ENCODE data around the gene PLPP3. TPM values are rescaled to one million over a fixed set of nuclear protein-coding genes. Genes with fewer than 3 reads are reported as not detected.

Gene PLPP3
- total and polyA plus RNA-seq, 2 of the 8 experiments (the other 6 are each of a cell fraction or from before 2014, with no cell fraction given), result 33.2 to 42.0 TPM

- Histone ChIP-seq H4K5ac (ENCODE audit: insufficient read length, low read depth, low read length) (no peak overlapping the region), H3K4me1 (replicated peaks in 1 of 4; ENCODE audit: control insufficient read depth in 3 of 4, insufficient read depth in 4 of 4, low read length in 3 of 4) (peaks cover 20 to 52% (median 46%) of the 10 kb centered on the region in 4 experiments; a peak in 6 of 7 replicates), H2AFZ (ENCODE audit: low read length) (no peak overlapping the region), H3K14ac (ENCODE audit: insufficient read length) (no peak overlapping the region), H3K79me1 (ENCODE audit: low read depth, low read length) (peaks cover 4% of the 10 kb centered on the region; the same call in 1 of the 2 replicates), H2BK120ac (replicated peaks; ENCODE audit: low read depth, low read length) (no peak overlapping the region), H3K36me3 (ENCODE audit: control insufficient read depth in 2 of 4, insufficient read depth in 4 of 4, low read length in 3 of 4) (peaks cover 0 to 5% (median 0%) of the 10 kb centered on the region in 4 experiments; a peak in 1 of 8 replicates), H3K4me3 (ENCODE audit: extremely low read depth in 1 of 4, insufficient read depth in 2 of 4, low read depth in 3 of 4, low read length in 4 of 4) (no peak overlapping the region), H3K4ac (replicated peaks; ENCODE audit: insufficient read length, low read depth, low read length) (no peak overlapping the region), H3K9me3 (ENCODE audit: insufficient read depth in 2 of 2, low read depth in 1 of 2, low read length in 1 of 2) (no peaks in the 10 kb centered on the region), H4K8ac (ENCODE audit: extremely low read depth, insufficient read depth, low read length) (no peak overlapping the region), H2BK12ac (ENCODE audit: low read depth, low read length) (no peak overlapping the region), H3K23ac (ENCODE audit: insufficient read length) (no peak overlapping the region), H3K79me2 (ENCODE audit: control insufficient read depth in 1 of 2, insufficient read depth in 2 of 2, low read length in 2 of 2) (peaks cover 20 to 84% of the 10 kb centered on the region in 2 experiments; a peak in 3 of 4 replicates), H2BK20ac (ENCODE audit: low read length) (no peak overlapping the region), H2BK15ac (ENCODE audit: low read length) (no peak overlapping the region), H3K56ac (replicated peaks; ENCODE audit: insufficient read length, low read depth, low read length) (no peak overlapping the region), H2BK5ac (ENCODE audit: low read depth, low read length) (no peak overlapping the region), H3K4me2 (ENCODE audit: insufficient read depth in 1 of 2, low read depth in 2 of 2, low read length in 2 of 2) (no peak overlapping the region), H3K27me3 (replicated peaks in 1 of 4; ENCODE audit: control insufficient read depth in 3 of 4, extremely low read depth in 1 of 4, insufficient read depth in 3 of 4, low read length in 3 of 4) (no peaks in the 10 kb centered on the region), H4K20me1 (replicated peaks in 1 of 2; ENCODE audit: control insufficient read depth in 1 of 2, insufficient read depth in 2 of 2, low read length in 2 of 2) (peaks cover 0 to 3% of the 10 kb centered on the region in 2 experiments), H4K91ac (replicated peaks; ENCODE audit: insufficient read length, low read length) (no peak overlapping the region), H2AK5ac (ENCODE audit: low read depth, low read length) (no peak overlapping the region), H3K23me2 (ENCODE audit: low read depth, low read length) (no peaks in the 10 kb centered on the region), H3K9ac (replicated peaks in 1 of 4; ENCODE audit: extremely low read depth in 1 of 4, low read depth in 3 of 4, low read length in 3 of 4) (no peak overlapping the region; a peak in 1 of 7 replicates), H3K27ac (ENCODE audit: low read depth, low read length) (no peak overlapping the region), H3K18ac (ENCODE audit: extremely low read depth, low read length) (no peak overlapping the region; the same call in 1 of the 2 replicates)
- FAIRE-seq (no peak), DNase-seq (ENCODE audit: low read depth in 1 of 2, low spot score in 2 of 2) (no peak)
- ChIA-PET POLR2A (ENCODE audit: partially characterized antibody) (interaction anchor here (0.8 to 2.2 kb wide), 7 partner anchors 9 to 30 kb away, joined by 3 to 12 read pairs (median 4); no protein-coding TSS in a partner anchor), CTCF (ENCODE audit: partially characterized antibody) (interaction anchor here (1.0 to 1.5 kb wide), 4 partner anchors 9 to 98 kb away, joined by 3 to 4 read pairs (median 4); no protein-coding TSS in a partner anchor)
- 86% methylated on average over 1 of the region's 1 CpG; no CpG with 5 or more reads in 1 of the 2 experiments for WGBS, 2 experiments (ENCODE audit: extremely low coverage in 1 of 2, insufficient coverage in 1 of 2, insufficient read length in 1 of 2, insufficient replicate concordance in 2 of 2, low coverage in 1 of 2, low lambda C conversion rate in 2 of 2, missing lambda C conversion rate in 1 of 2)
- no peak for TF ChIP-seq POU5F1 (IDR thresholded peaks at IDR 0.05; ENCODE audit: low read depth, low read length)
- no peak for TF ChIP-seq TAF7 (optimal IDR thresholded peaks at IDR 0.05; ENCODE audit: borderline replicate concordance, low read depth, low read length)
- TF ChIP-seq HDAC2 (IDR thresholded peaks at IDR 0.05; ENCODE audit: borderline replicate concordance in 1 of 2, low read depth in 2 of 2, low read length in 2 of 2), result no peak
- TF ChIP-seq JUN (IDR thresholded peaks at IDR 0.05; ENCODE audit: low read depth, low read length), result no peak
- no peak for TF ChIP-seq SP4 (IDR thresholded peaks at IDR 0.05; ENCODE audit: low read length)
- TF ChIP-seq TAF1 (IDR thresholded peaks at IDR 0.05; ENCODE audit: low read depth, low read length), result no peak
- TF ChIP-seq KDM5A (IDR thresholded peaks at IDR 0.05; ENCODE audit: low read length), result no peak
- no peak for TF ChIP-seq CBX8 (IDR thresholded peaks at IDR 0.05; ENCODE audit: borderline replicate concordance, low read depth, low read length)
Observed at GRCh38 chr1:56547473-56547872, 31.9 kb downstream of the PLPP3 start.

All from H1 (cell line).